CD4-positive, alpha-beta T cell (primary cell): ENCODE data around the gene PIGP. TPM values are rescaled to one million over a fixed set of nuclear protein-coding genes. Genes with fewer than 3 reads are reported as not detected.

Experiments used
- ATAC-seq: fragments of 200-7000 bp; cut with Tn5 transposase; one replicate; pipeline ENCODE4 v1.10.0; 2022; ENCODE audit warnings: mild to moderate bottlenecking; ENCODE audit not compliant: poor library complexity
- CTCF ChIA-PET: fragments of 350-600 bp; sonication (Branson Sonifier 250); formaldehyde crosslinking; loops from one replicate; lab custom pipeline; 2021; ENCODE audit warnings: antibody characterized with exemption, inconsistent platforms; lab: Charles Lee
- POLR2A ChIA-PET: fragments of 350-600 bp; sonication (Branson Sonifier 250); formaldehyde crosslinking; loops from one replicate; lab custom pipeline; 2021; ENCODE audit warnings: antibody characterized with exemption, inconsistent platforms; lab: Charles Lee
- DNase-seq, 14 experiments: peaks; one replicate each; pipeline ENCODE4 v3.0.0-alpha.2; 2013 to 2020; ENCODE audit warnings: mixed read lengths in 2 of 14
- H3K27ac ChIP-seq, 2 donors: one replicate each; pipeline versions ENCODE4 v1.5.1 to v1.7.0; 2013; ENCODE audit warnings: low read length in 2 of 2, low read depth in 1 of 2, mild to moderate bottlenecking in 1 of 2
- H3K27me3 ChIP-seq, 2 experiments: 1 replicate in 1 of 2; 2 replicates in 1 of 2; pipeline versions ENCODE4 v1.6.1 to v1.7.0; 2013; ENCODE audit warnings: low read length in 2 of 2, control low read depth in 1 of 2, mild to moderate bottlenecking in 1 of 2, moderate library complexity in 1 of 2; ENCODE audit not compliant: insufficient read depth in 2 of 2, control insufficient read depth in 1 of 2
- H3K36me3 ChIP-seq: one replicate; pipeline ENCODE4 v1.6.1; 2013; ENCODE audit warnings: low read length, control low read depth; ENCODE audit not compliant: insufficient read depth
- H3K4me1 ChIP-seq: one replicate; pipeline ENCODE4 v1.6.1; 2013; ENCODE audit warnings: low read length, control low read depth; ENCODE audit not compliant: insufficient read depth
- H3K4me3 ChIP-seq: one replicate; pipeline ENCODE4 v1.5.1; 2013; ENCODE audit warnings: mild to moderate bottlenecking, low read length, moderate library complexity
- H3K9me3 ChIP-seq, 2 experiments: 1 replicate in 1 of 2; 2 replicates in 1 of 2; pipeline versions ENCODE4 v1.6.1 to v1.7.0; 2013; ENCODE audit warnings: low read length in 2 of 2, mild to moderate bottlenecking in 2 of 2, control low read depth in 1 of 2, moderate library complexity in 1 of 2; ENCODE audit not compliant: control insufficient read depth in 1 of 2, insufficient read depth in 1 of 2
- H3K27ac Mint-ChIP-seq: one replicate; pipeline ENCODE4 v1.8.0; 2020; ENCODE audit warnings: mixed read lengths
- H3K27me3 Mint-ChIP-seq: one replicate; pipeline ENCODE4 v1.8.0; 2021; ENCODE audit warnings: mixed read lengths
- H3K36me3 Mint-ChIP-seq: one replicate; pipeline ENCODE4 v1.8.0; 2021; ENCODE audit warnings: low read depth, mixed read lengths
- H3K4me1 Mint-ChIP-seq: one replicate; pipeline ENCODE4 v1.8.0; 2021; ENCODE audit warnings: low read depth, mixed read lengths
- H3K4me3 Mint-ChIP-seq: one replicate; pipeline ENCODE4 v1.8.0; 2020; ENCODE audit warnings: mild to moderate bottlenecking, mixed read lengths
- H3K9me3 Mint-ChIP-seq: one replicate; pipeline ENCODE4 v1.8.0; 2020; ENCODE audit warnings: mixed read lengths
- intact Hi-C, 2 experiments: fragments of 100-400 bp; cut with DNase I in 1 of 2; cut with micrococcal nuclease in 1 of 2; formaldehyde crosslinking; loops; one replicate each; pipeline versions ENCODE4 v1.15.1 to v1.9.0; 2023 to 2025; cut with DNase I, micrococcal nuclease
- total RNA-seq, 174 experiments: library from RNA in 2 of 174; stranded (reverse) in 2 of 174; gene quantifications; one replicate each; pipeline ENCODE4 v1.2.3 and lab custom pipeline; 2021 to 2026
- TF ChIP-seq, protein P1 (sequence below): fragments of 200-600 bp; IDR thresholded peaks from one replicate; pipeline ENCODE4 v1.8.0; 2022; ENCODE audit warnings: antibody characterized with exemption, mild to moderate bottlenecking

The PIGP gene
- total RNA-seq, 2 experiments from 2014 or later, result 11.1 to 14.8 TPM

DNA sequence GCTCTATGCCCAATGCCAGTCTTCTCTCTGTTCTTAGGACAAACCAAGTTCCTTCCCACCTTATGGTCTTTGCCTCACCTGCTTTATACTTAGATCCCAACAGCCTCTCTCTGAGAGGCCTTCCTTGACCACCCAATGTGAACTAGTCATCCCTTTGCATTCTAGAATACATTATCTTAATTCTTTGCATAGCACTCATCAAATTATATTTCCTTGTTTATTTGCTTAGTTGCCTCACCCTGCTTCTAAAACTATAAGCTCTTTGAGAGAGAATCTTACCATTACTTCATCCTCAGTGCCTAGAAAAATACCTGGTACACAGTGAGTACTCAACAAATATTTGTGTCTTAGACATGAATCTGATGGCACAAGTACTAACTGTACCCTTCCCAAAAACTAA lies 8.0 kb downstream of the PIGP start:
- TF ChIP-seq, protein P1, sequence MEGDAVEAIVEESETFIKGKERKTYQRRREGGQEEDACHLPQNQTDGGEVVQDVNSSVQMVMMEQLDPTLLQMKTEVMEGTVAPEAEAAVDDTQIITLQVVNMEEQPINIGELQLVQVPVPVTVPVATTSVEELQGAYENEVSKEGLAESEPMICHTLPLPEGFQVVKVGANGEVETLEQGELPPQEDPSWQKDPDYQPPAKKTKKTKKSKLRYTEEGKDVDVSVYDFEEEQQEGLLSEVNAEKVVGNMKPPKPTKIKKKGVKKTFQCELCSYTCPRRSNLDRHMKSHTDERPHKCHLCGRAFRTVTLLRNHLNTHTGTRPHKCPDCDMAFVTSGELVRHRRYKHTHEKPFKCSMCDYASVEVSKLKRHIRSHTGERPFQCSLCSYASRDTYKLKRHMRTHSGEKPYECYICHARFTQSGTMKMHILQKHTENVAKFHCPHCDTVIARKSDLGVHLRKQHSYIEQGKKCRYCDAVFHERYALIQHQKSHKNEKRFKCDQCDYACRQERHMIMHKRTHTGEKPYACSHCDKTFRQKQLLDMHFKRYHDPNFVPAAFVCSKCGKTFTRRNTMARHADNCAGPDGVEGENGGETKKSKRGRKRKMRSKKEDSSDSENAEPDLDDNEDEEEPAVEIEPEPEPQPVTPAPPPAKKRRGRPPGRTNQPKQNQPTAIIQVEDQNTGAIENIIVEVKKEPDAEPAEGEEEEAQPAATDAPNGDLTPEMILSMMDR, result no peak
- H3K36me3 ChIP-seq, result peaks cover 9% of the 10 kb centered on the region
- H3K4me1 ChIP-seq, result no peaks in the 10 kb centered on the region
- H3K4me3 ChIP-seq, result no peak overlapping the region
- intact Hi-C loops, result no loop called here
- POLR2A ChIA-PET, result no interaction called here
- CTCF ChIA-PET, result interaction anchor here (1.4 kb wide), 1 partner anchor 55 kb away, joined by 3 read pairs; no protein-coding TSS in a partner anchor
- no peak for ATAC-seq
- no peaks in the 10 kb centered on the region for H3K9me3 ChIP-seq
- DNase-seq, result no peak
- H3K27ac ChIP-seq, result no peak overlapping the region
- Mint-ChIP-seq H3K9me3 (no peaks in the 10 kb centered on the region), H3K36me3 (peaks cover 40% of the 10 kb centered on the region), H3K27ac (no peak overlapping the region), H3K4me1 (peaks cover under 1% of the 10 kb centered on the region), H3K4me3 (no peak overlapping the region), H3K27me3 (no peaks in the 10 kb centered on the region)
- no peaks in the 10 kb centered on the region for H3K27me3 ChIP-seq

DNA sequence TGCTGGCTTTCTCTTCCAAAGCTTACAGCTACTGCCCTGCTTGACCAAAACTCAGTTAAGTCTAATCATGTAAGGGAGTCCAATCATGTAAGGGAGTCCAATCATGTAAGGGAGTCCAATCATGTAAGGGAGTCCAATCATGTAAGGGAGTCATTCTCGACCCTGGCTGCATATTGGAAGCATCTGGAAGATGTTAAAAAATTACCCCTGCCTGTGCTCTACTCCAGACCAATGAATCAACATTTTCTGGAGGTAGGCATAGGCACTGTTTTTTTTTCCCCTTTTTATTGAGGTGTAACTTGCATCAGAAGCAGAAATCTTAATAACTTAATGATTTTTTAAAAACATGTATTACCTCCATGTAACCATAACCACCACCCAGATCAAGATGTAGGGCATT lies 9.4 kb downstream of the PIGP start:
- intact Hi-C loops, result no loop called here
- TF ChIP-seq, protein P1, result no peak
- Mint-ChIP-seq H3K4me3 (no peak overlapping the region), H3K9me3 (no peaks in the 10 kb centered on the region), H3K4me1 (no peaks in the 10 kb centered on the region), H3K27me3 (no peaks in the 10 kb centered on the region), H3K27ac (no peak overlapping the region), H3K36me3 (peaks cover 29% of the 10 kb centered on the region)
- Histone ChIP-seq H3K9me3 (no peaks in the 10 kb centered on the region), H3K27ac (no peak overlapping the region), H3K4me3 (no peak overlapping the region), H3K36me3 (peaks cover 4% of the 10 kb centered on the region), H3K27me3 (no peaks in the 10 kb centered on the region), H3K4me1 (no peaks in the 10 kb centered on the region)
- ChIA-PET POLR2A (no interaction called here), CTCF (interaction anchor here (1.4 kb wide), 1 partner anchor 54 kb away, joined by 3 read pairs; no protein-coding TSS in a partner anchor)
- ATAC-seq (no peak), DNase-seq (no peak)

DNA sequence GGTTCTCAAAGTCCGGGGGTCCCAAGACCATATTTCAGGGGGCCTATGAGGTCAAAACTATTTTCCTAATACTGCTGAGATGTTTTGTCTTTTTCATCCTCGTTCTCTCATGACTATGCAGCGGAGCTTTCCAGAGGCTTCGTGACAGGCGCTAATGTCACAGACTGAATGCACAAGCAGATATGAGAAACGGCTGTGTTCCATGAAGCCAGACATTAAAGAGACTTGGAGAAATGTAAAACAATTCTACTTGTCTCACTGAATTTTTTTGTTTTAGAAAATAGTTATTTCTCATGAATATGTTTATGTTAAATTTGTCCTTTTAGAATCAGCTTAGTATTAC lies 10.3 kb downstream of the PIGP start:
- ATAC-seq (no peak), DNase-seq (no peak)
- H3K9me3 ChIP-seq, result no peaks in the 10 kb centered on the region
- Mint-ChIP-seq H3K4me1 (no peaks in the 10 kb centered on the region), H3K9me3 (no peaks in the 10 kb centered on the region), H3K27ac (no peak overlapping the region), H3K36me3 (peaks cover 22% of the 10 kb centered on the region), H3K4me3 (no peak overlapping the region), H3K27me3 (no peaks in the 10 kb centered on the region)
- POLR2A ChIA-PET, result no interaction called here
- H3K36me3 ChIP-seq, result peaks cover 3% of the 10 kb centered on the region
- CTCF ChIA-PET, result no interaction called here
- H3K27me3 ChIP-seq, result no peaks in the 10 kb centered on the region
- TF ChIP-seq, protein P1, result no peak
- H3K4me1 ChIP-seq, result no peaks in the 10 kb centered on the region
- intact Hi-C loops, result no loop called here
- H3K4me3 ChIP-seq, result no peak overlapping the region
- no peak overlapping the region for H3K27ac ChIP-seq
